Smooth muscle cell (in vitro differentiated cells): ENCODE results near the gene TMPRSS11A. TPM values are rescaled to one million over a fixed set of nuclear protein-coding genes. Genes with fewer than 3 reads are reported as not detected.

Experiments used
- DNase-seq: peaks from one replicate; lab custom pipeline; 2025; ENCODE audit not compliant: unreplicated experiment; lab: John Stamatoyannopoulos, UW
- H2AFZ ChIP-seq: fragments of 200-600 bp; sonication (generic); 2 replicates; pipeline ENCODE4 v1.6.0; 2016; ENCODE audit warnings: antibody characterized with exemption, low read depth, mild to moderate bottlenecking
- H3F3A ChIP-seq: fragments of 200-600 bp; sonication (generic); 2 replicates; pipeline ENCODE4 v1.6.0; 2017; ENCODE audit warnings: antibody characterized with exemption, low read depth
- H3K27ac ChIP-seq: fragments of 200-600 bp; sonication (generic); 2 replicates; pipeline ENCODE4 v1.5.1; 2016; ENCODE audit warnings: low read depth, mild to moderate bottlenecking
- H3K27me3 ChIP-seq: fragments of 200-600 bp; sonication (generic); 2 replicates; pipeline ENCODE4 v1.6.1; 2016; ENCODE audit warnings: low read depth, mild to moderate bottlenecking
- H3K36me3 ChIP-seq: fragments of 200-600 bp; sonication (generic); 2 replicates; pipeline ENCODE4 v1.5.1; 2016; ENCODE audit warnings: low read depth
- H3K4me1 ChIP-seq: fragments of 200-600 bp; sonication (generic); 2 replicates; pipeline ENCODE4 v1.5.1; 2016; ENCODE audit warnings: low read depth
- H3K4me2 ChIP-seq: fragments of 200-600 bp; sonication (generic); 2 replicates; pipeline ENCODE4 v1.6.0; 2016; ENCODE audit warnings: mild to moderate bottlenecking
- H3K4me3 ChIP-seq: fragments of 200-600 bp; sonication (generic); 2 replicates; pipeline ENCODE4 v1.5.1; 2016; ENCODE audit warnings: mild to moderate bottlenecking
- H3K79me2 ChIP-seq: fragments of 200-600 bp; sonication (generic); 2 replicates; pipeline ENCODE4 v1.6.0; 2016; ENCODE audit warnings: low read depth, mild to moderate bottlenecking
- H3K9ac ChIP-seq: fragments of 200-600 bp; sonication (generic); 2 replicates; pipeline ENCODE4 v1.6.0; 2016; ENCODE audit warnings: low read depth
- H3K9me3 ChIP-seq: fragments of 200-600 bp; sonication (generic); replicated peaks from 2 replicates; pipeline ENCODE4 v1.5.1; 2016; ENCODE audit warnings: low read depth
- H4K20me1 ChIP-seq: fragments of 200-600 bp; sonication (generic); 2 replicates; pipeline ENCODE4 v1.6.0; 2016; ENCODE audit warnings: low read depth
- CTCF ChIP-seq: fragments of 200-600 bp; sonication (generic); IDR thresholded peaks from 2 replicates; pipeline ENCODE4 v1.5.1; 2017; ENCODE audit warnings: borderline replicate concordance, mild to moderate bottlenecking, antibody characterized with exemption; ENCODE audit not compliant: insufficient read depth, poor library complexity, severe bottlenecking
- WGBS: methylation state at CpG from one replicate; pipeline ENCODE4 v1.1.7; 2016; ENCODE audit warnings: low lambda C conversion rate; 5-methylcytosine and 5-hydroxymethylcytosine counted together
- polyA plus RNA-seq: library from polyadenylated mRNA; unstranded; fragments of >200 nt; fragmentation: Nextera tagmentation; extraction: Ambion mirVana; gene quantifications from 2 replicates; pipeline ENCODE4 v1.2.1, GENCODE V29; 2016
- total RNA-seq: library from RNA; depleted of rRNA; stranded (reverse); fragments of >200 nt; gene quantifications from 2 replicates; pipeline ENCODE4 v1.2.3, GENCODE V29; 2014

The TMPRSS11A gene
- total and polyA plus RNA-seq, 2 experiments from 2014 or later: 2.8 TPM; not detected in 1

GRCh38 chr4:67988991-67989390, 25.7 kb upstream of the TMPRSS11A start:
- H3K4me1 ChIP-seq: no peaks in the 10 kb centered on the region
- no peak overlapping the region for H2AFZ ChIP-seq
- H3K9me3 ChIP-seq: no peaks in the 10 kb centered on the region
- H3K27me3 ChIP-seq: no peaks in the 10 kb centered on the region
- DNase-seq: no peak
- peak overlapping the region; percentile 30 for H3K4me2 ChIP-seq
- no peak for TF ChIP-seq CTCF
- H3K79me2 ChIP-seq: no peaks in the 10 kb centered on the region
- H3K36me3 ChIP-seq: no peaks in the 10 kb centered on the region
- H3K9ac ChIP-seq: peak overlapping the region; percentile 85
- H3F3A ChIP-seq: peaks cover 4% of the 10 kb centered on the region
- no peak overlapping the region for H3K4me3 ChIP-seq
- H3K27ac ChIP-seq: peak overlapping the region; percentile 98
- no peaks in the 10 kb centered on the region for H4K20me1 ChIP-seq
- WGBS: 52% methylated on average over 5 of the region's 5 CpGs

GRCh38 chr4:67983333-67983732, 20.0 kb upstream of the TMPRSS11A start:
- TF ChIP-seq CTCF: no peak
- H3K36me3 ChIP-seq: no peaks in the 10 kb centered on the region
- no peak overlapping the region for H3K27ac ChIP-seq
- H3F3A ChIP-seq: no peaks in the 10 kb centered on the region
- no peaks in the 10 kb centered on the region for H3K27me3 ChIP-seq
- no peak overlapping the region for H3K4me3 ChIP-seq
- no peak overlapping the region for H3K9ac ChIP-seq
- H2AFZ ChIP-seq: no peak overlapping the region
- no peaks in the 10 kb centered on the region for H3K79me2 ChIP-seq
- no peaks in the 10 kb centered on the region for H3K4me1 ChIP-seq
- 37% methylated on average over 2 of the region's 2 CpGs for WGBS
- H4K20me1 ChIP-seq: no peaks in the 10 kb centered on the region
- no peak overlapping the region for H3K4me2 ChIP-seq
- no peaks in the 10 kb centered on the region for H3K9me3 ChIP-seq
- no peak for DNase-seq

GRCh38 chr4:67980512-67980911, 17.2 kb upstream of the TMPRSS11A start:
- Histone ChIP-seq H3K9me3 (no peaks in the 10 kb centered on the region), H3K9ac (no peak overlapping the region), H4K20me1 (no peaks in the 10 kb centered on the region), H3K4me2 (no peak overlapping the region), H3K4me1 (no peaks in the 10 kb centered on the region), H3K79me2 (no peaks in the 10 kb centered on the region), H3F3A (no peaks in the 10 kb centered on the region), H3K27me3 (no peaks in the 10 kb centered on the region), H3K36me3 (no peaks in the 10 kb centered on the region), H3K27ac (no peak overlapping the region), H3K4me3 (no peak overlapping the region), H2AFZ (no peak overlapping the region)
- WGBS: 95% methylated on average over 6 of the region's 6 CpGs
- TF ChIP-seq CTCF: no peak
- no peak for DNase-seq

- H2AFZ ChIP-seq: no peak overlapping the region
- no peak overlapping the region for H3K9ac ChIP-seq
- no peak overlapping the region for H3K4me3 ChIP-seq
- H3K79me2 ChIP-seq: no peaks in the 10 kb centered on the region
- no peak for TF ChIP-seq CTCF
- H3K9me3 ChIP-seq: no peaks in the 10 kb centered on the region
- H3K36me3 ChIP-seq: no peaks in the 10 kb centered on the region
- H4K20me1 ChIP-seq: no peaks in the 10 kb centered on the region
- H3K27me3 ChIP-seq: no peaks in the 10 kb centered on the region
- H3K27ac ChIP-seq: no peak overlapping the region
- H3K4me2 ChIP-seq: no peak overlapping the region
- no peaks in the 10 kb centered on the region for H3F3A ChIP-seq
- no peak for DNase-seq
- H3K4me1 ChIP-seq: no peaks in the 10 kb centered on the region
- 85% methylated on average over 1 of the region's 1 CpG for WGBS
Measured at GRCh38 chr4:67973608-67974007, 10.3 kb upstream of the TMPRSS11A start.
